Esophagus squamous epithelium (tissue), 4 donors: ENCODE data around the gene CD248.

Experiments
- CTCF ChIP-seq, 6 experiments: fragments of 450-650 bp in 4 of 6; fragments of 200-600 bp in 2 of 6; sonication (generic) in 2 of 6; IDR thresholded peaks; one replicate each; pipeline ENCODE4 v1.5.1; 2016 to 2019; ENCODE audit warnings: antibody characterized with exemption in 6 of 6, mild to moderate bottlenecking in 4 of 6, moderate library complexity in 4 of 6
- POLR2A ChIP-seq, 4 donors: fragments of 450-650 bp; IDR thresholded peaks; one replicate each; pipeline ENCODE4 v1.6.1; 2017; ENCODE audit warnings: antibody characterized with exemption in 4 of 4, mild to moderate bottlenecking in 4 of 4, moderate library complexity in 3 of 4

- TF ChIP-seq CTCF (IDR thresholded peaks at IDR 0.05), result peak in 1 of 6 experiments; percentile 26
- TF ChIP-seq POLR2A (IDR thresholded peaks at IDR 0.05), result no peak
These were observed 47.6 kb downstream of the CD248 start for GRCh38 chr11:66268952-66269905.
